GM21619 (cell line): Measurements from ENCODE around the gene CPED1.

ENCODE experiments used
- ATAC-seq: cut with Tn5 transposase; IDR thresholded peaks from one replicate; pipeline ENCODE4 v1.9.1; 2021; ENCODE audit not compliant: unreplicated experiment

The CPED1 gene

GRCh38 chr7:121126801-121127534, 138.5 kb downstream of the CPED1 start:
- ATAC-seq: no peak

GRCh38 chr7:121132940-121133339, 144.4 kb downstream of the CPED1 start:
- ATAC-seq: no peak

GRCh38 chr7:121133444-121133843, 144.9 kb downstream of the CPED1 start:
- ATAC-seq: no peak

GRCh38 chr7:121137580-121137979, 149.1 kb downstream of the CPED1 start:
- no peak for ATAC-seq

- peak; percentile 100 for ATAC-seq
Measured at GRCh38 chr7:121138262-121138933, 149.9 kb downstream of the CPED1 start.

- no peak for ATAC-seq
Measured at GRCh38 chr7:121139427-121139826, 150.9 kb downstream of the CPED1 start.

GRCh38 chr7:121140790-121141189, 152.3 kb downstream of the CPED1 start:
- ATAC-seq: no peak

GRCh38 chr7:121151774-121152221, 163.3 kb downstream of the CPED1 start:
- ATAC-seq: no peak

- ATAC-seq: no peak
Measured at GRCh38 chr7:121153411-121153810, 164.9 kb downstream of the CPED1 start.

- no peak for ATAC-seq
Measured at GRCh38 chr7:121153995-121154394, 165.5 kb downstream of the CPED1 start.

- no peak for ATAC-seq
Measured at GRCh38 chr7:121156825-121157224, 168.3 kb downstream of the CPED1 start.

- ATAC-seq: no peak
Measured at GRCh38 chr7:121157341-121157751, 168.8 kb downstream of the CPED1 start.

GRCh38 chr7:121157885-121158590, 169.5 kb downstream of the CPED1 start:
- ATAC-seq: no peak

GRCh38 chr7:121158665-121159064, 170.2 kb downstream of the CPED1 start:
- ATAC-seq: no peak

- ATAC-seq: no peak
Measured at GRCh38 chr7:121159553-121159952, 171.0 kb downstream of the CPED1 start.

- no peak for ATAC-seq
Measured at GRCh38 chr7:121160150-121161008, 171.9 kb downstream of the CPED1 start.

GRCh38 chr7:121163699-121164098, 175.2 kb downstream of the CPED1 start:
- ATAC-seq: no peak

GRCh38 chr7:121164247-121164646, 175.7 kb downstream of the CPED1 start:
- no peak for ATAC-seq

GRCh38 chr7:121166916-121167315, 178.4 kb downstream of the CPED1 start:
- ATAC-seq: no peak

GRCh38 chr7:121167971-121168370, 179.5 kb downstream of the CPED1 start:
- no peak for ATAC-seq

- ATAC-seq: no peak
Measured at GRCh38 chr7:121169469-121169868, 181.0 kb downstream of the CPED1 start.
